ENCODE results near the gene PLEKHM2.

Gene PLEKHM2

DNA sequence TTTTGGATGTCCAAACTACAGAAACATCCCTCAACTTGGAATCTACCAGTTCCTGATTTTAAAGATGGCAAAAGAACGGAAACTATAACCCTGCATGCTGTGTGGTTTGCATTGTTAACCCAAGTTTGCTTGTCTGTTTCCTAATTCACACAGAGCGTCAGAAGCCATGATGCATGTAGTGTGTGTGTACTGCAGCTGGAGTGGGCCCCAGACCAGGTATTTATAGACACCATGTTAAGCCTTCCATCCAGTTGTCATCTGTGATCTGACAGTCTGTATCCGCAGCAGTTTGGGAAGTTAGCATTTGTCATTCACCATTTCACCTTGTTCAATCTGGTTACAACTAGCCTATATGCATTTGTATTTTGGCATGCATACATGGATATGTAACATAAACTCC lies 27.7 kb upstream of the PLEKHM2 start:
- H3K79me2 ChIP-seq (ENCODE audit: low read length), result no peaks in the 10 kb centered on the region

DNA sequence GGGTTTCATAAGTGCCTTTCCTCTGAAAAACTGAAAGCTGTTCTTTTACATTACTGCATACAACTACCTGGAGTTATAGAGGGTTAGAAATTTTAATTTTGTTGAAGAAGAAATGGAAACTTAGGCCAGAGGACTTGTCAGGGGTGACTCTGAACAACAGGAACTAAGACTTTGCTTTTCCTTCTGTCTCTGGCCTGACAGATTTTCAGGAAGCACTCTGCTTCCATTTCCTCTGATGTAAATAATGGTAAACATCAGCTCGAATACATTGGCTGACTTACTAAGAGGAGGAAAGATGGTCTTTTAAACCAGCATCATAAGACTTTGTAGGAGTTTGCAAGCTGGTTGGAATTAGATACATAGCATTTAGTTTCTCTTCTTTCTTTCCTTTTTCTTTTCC lies 27.1 kb upstream of the PLEKHM2 start:
- H3K9me3 ChIP-seq (replicated peaks; ENCODE audit: insufficient read depth, low read length), result no peaks in the 10 kb centered on the region
- H3K27me3 ChIP-seq (replicated peaks; ENCODE audit: insufficient read depth, low read length), result no peaks in the 10 kb centered on the region
- H3K4me2 ChIP-seq (ENCODE audit: low read depth, low read length), result no peak overlapping the region
- TF ChIP-seq EZH2phosphoT487 (IDR thresholded peaks at IDR 0.05; ENCODE audit: low read length), result no peak
- no peak for TF ChIP-seq EZH2 (optimal IDR thresholded peaks at IDR 0.05; ENCODE audit: low read depth, low read length)
- TF ChIP-seq CTCF (IDR thresholded peaks at IDR 0.05; ENCODE audit: low read length), result no peak
- H3K27ac ChIP-seq (ENCODE audit: low read length), result no peak overlapping the region
- H3K9me2 ChIP-seq (replicated peaks; ENCODE audit: insufficient read depth, low read length), result no peaks in the 10 kb centered on the region
- DNase-seq, result no peak
- no peaks in the 10 kb centered on the region for H3F3A ChIP-seq (ENCODE audit: insufficient read depth, low read length)
- H3K9ac ChIP-seq (ENCODE audit: low read length), result no peak overlapping the region
- no peaks in the 10 kb centered on the region for H3K4me1 ChIP-seq (ENCODE audit: low read length)
- H2AFZ ChIP-seq (ENCODE audit: low read length), result no peak overlapping the region
- no peaks in the 10 kb centered on the region for H4K20me1 ChIP-seq (ENCODE audit: insufficient read depth, low read length)
- peaks cover 17% of the 10 kb centered on the region for H3K36me3 ChIP-seq (replicated peaks; ENCODE audit: insufficient read depth, low read length)
- H3K4me3 ChIP-seq (ENCODE audit: low read length), result no peak overlapping the region
- no peaks in the 10 kb centered on the region for H3K79me2 ChIP-seq (ENCODE audit: low read length)

More for the DNA sequence above, 27.7 kb upstream of the PLEKHM2 start:
- Histone ChIP-seq H3K36me3 (replicated peaks; ENCODE audit: insufficient read depth, low read length) (peaks cover 17% of the 10 kb centered on the region), H3K4me2 (ENCODE audit: low read depth, low read length) (no peak overlapping the region), H3K9me3 (replicated peaks; ENCODE audit: insufficient read depth, low read length) (no peaks in the 10 kb centered on the region), H3F3A (ENCODE audit: insufficient read depth, low read length) (no peaks in the 10 kb centered on the region), H2AFZ (ENCODE audit: low read length) (no peak overlapping the region), H4K20me1 (ENCODE audit: insufficient read depth, low read length) (no peaks in the 10 kb centered on the region), H3K27me3 (replicated peaks; ENCODE audit: insufficient read depth, low read length) (no peaks in the 10 kb centered on the region), H3K4me1 (ENCODE audit: low read length) (no peaks in the 10 kb centered on the region), H3K9ac (ENCODE audit: low read length) (no peak overlapping the region), H3K27ac (ENCODE audit: low read length) (no peak overlapping the region), H3K9me2 (replicated peaks; ENCODE audit: insufficient read depth, low read length) (no peaks in the 10 kb centered on the region), H3K4me3 (ENCODE audit: low read length) (no peak overlapping the region)
- no peak for DNase-seq
- TF ChIP-seq CTCF (IDR thresholded peaks at IDR 0.05; ENCODE audit: low read length) (no peak), EZH2phosphoT487 (IDR thresholded peaks at IDR 0.05; ENCODE audit: low read length) (no peak), EZH2 (optimal IDR thresholded peaks at IDR 0.05; ENCODE audit: low read depth, low read length) (no peak)

GRCh38 chr1:15660151-15660550 lies 24.0 kb upstream of the PLEKHM2 start:
- H3K9me2 ChIP-seq (replicated peaks; ENCODE audit: insufficient read depth, low read length), result no peaks in the 10 kb centered on the region
- no peak overlapping the region for H3K9ac ChIP-seq (ENCODE audit: low read length)
- TF ChIP-seq EZH2 (optimal IDR thresholded peaks at IDR 0.05; ENCODE audit: low read depth, low read length) (no peak), CTCF (IDR thresholded peaks at IDR 0.05; ENCODE audit: low read length) (no peak), EZH2phosphoT487 (IDR thresholded peaks at IDR 0.05; ENCODE audit: low read length) (no peak)
- H3K4me2 ChIP-seq (ENCODE audit: low read depth, low read length), result no peak overlapping the region
- H3K27me3 ChIP-seq (replicated peaks; ENCODE audit: insufficient read depth, low read length), result no peaks in the 10 kb centered on the region
- no peak overlapping the region for H2AFZ ChIP-seq (ENCODE audit: low read length)
- no peaks in the 10 kb centered on the region for H3K4me1 ChIP-seq (ENCODE audit: low read length)
- DNase-seq, result no peak
- no peaks in the 10 kb centered on the region for H3F3A ChIP-seq (ENCODE audit: insufficient read depth, low read length)
- H3K27ac ChIP-seq (ENCODE audit: low read length), result no peak overlapping the region
- no peaks in the 10 kb centered on the region for H3K9me3 ChIP-seq (replicated peaks; ENCODE audit: insufficient read depth, low read length)
- H3K36me3 ChIP-seq (replicated peaks; ENCODE audit: insufficient read depth, low read length), result peaks cover 12% of the 10 kb centered on the region
- H3K79me2 ChIP-seq (ENCODE audit: low read length), result no peaks in the 10 kb centered on the region
- no peaks in the 10 kb centered on the region for H4K20me1 ChIP-seq (ENCODE audit: insufficient read depth, low read length)
- H3K4me3 ChIP-seq (ENCODE audit: low read length), result no peak overlapping the region

Data from MM.1S (cell line).